HG02852 (cell line): Measurements from ENCODE around the gene NFATC2.
A peak's percentile ranks its signal among the peaks of the same experiment; 100 is the strongest.
"Not testable (repeated sequence)": the region's sequence is repeated elsewhere in the genome, so short reads cannot be mapped to it uniquely, and the experiment has no call there.

Experiments
- ATAC-seq: cut with Tn5 transposase; IDR thresholded peaks from one replicate; pipeline ENCODE4 v1.9.1; 2021; ENCODE audit warnings: mild to moderate bottlenecking, moderate library complexity; ENCODE audit not compliant: unreplicated experiment

NFATC2 gene

DNA sequence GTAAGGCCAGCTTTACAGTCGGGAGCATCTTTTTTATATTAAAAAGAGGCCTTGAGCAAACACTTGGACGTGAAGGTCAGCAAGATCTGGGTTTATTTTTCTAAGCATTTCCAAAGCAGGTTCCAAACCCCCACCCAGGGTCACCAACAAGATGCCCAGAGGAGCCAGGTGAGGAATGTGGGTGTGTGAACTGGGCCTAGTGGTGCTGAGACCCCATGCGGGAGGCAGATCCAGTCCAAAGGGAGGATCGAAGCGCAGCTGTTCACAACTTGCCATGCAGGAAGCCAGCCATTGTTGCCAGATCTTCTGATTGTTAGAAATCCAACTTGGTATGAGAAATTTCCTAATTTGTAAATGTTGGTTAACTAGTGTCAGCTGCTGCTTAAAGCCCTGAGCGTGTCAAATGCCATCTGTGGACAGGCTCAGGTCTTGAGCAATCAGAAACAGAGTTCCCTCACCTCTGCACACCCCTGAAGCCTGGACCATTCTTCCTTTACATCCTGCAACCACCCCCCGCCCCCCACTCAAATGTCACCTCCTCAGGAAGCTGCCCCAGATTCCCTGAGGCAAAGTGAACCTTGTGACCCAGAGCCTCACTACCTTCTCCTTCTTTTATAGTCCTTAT, 46.5 kb downstream of the NFATC2 start:
- no peak for ATAC-seq

DNA sequence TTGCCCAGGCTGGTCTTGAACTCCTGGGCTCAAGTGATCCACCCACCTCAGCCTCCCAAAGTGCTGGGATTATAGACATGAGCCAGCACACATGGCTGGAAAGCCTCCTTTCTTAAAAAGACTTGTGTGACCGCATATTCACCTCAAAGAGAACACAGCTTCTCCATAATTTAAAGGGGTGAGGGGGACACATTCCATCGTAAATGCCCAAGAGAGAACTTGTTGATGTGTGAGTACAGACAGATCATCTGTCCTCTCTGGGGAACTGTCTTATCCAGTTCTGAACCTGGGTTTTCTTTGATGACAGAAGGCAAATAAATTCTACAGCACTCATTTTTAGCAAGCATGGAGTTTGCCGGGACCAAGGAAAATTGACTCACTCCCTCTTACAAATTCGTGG, 47.2 kb downstream of the NFATC2 start:
- no peak for ATAC-seq

DNA sequence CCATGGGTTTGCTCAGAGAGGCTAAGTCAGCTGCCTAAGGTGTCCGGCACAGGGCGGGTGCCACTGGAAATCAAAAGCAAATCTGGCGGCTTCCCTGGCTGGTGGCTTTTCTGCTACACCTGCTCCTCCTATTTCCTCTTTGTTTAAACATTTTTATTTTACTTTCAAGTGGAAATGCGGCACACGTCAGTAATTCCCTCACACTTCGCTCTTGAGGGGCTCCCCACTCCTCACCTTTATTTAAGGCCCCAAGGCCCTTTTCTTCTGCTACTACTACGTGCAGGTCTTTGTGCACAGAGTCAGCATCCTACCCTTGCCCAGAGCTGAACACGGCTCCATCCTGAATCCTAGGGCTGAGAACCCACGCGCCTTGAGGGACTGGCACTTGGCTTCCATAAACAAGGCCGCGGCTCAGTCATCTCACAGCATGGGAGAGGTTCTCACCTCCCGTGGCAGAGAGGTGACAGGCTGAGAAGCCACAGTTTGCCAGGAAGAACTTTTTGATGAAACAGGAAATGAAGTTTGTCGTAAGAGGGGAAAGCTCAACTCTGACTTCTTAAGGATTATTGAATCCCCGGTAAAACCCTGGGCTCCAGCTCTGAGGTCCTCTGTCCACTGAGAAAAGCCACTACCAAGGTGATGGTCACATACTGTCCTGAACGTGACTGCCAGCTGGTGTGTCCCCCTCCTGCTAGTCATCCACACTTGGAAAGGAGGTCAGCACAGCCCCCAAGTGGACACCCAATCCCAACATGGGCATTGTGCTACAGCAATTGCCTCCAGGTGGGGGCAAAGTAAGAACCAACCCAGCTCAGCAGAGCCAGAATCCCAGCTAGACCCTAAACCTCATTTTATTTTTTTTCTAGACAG, 48.0 kb downstream of the NFATC2 start:
- ATAC-seq: no peak

DNA sequence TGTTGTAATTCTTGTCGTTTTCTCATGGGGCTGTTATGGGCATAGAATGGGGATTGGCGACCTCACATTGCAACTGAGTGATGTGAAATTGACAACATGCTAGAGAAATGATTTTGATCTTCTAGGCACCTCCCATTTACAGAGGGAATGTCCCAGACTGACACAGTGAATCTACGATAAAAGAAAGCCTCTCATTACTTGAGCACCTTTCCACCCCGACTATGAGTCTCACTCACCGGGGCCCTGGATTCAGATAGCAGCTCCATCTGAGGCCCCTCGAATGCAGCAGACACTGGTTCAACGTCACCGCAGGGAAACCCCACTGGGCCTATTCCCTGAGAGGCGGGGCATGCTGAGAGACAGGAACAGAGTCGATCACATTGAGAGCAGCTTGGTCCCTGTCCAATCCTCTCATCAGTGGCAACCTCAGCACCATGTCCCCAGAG, 49.1 kb downstream of the NFATC2 start:
- ATAC-seq: no peak

DNA sequence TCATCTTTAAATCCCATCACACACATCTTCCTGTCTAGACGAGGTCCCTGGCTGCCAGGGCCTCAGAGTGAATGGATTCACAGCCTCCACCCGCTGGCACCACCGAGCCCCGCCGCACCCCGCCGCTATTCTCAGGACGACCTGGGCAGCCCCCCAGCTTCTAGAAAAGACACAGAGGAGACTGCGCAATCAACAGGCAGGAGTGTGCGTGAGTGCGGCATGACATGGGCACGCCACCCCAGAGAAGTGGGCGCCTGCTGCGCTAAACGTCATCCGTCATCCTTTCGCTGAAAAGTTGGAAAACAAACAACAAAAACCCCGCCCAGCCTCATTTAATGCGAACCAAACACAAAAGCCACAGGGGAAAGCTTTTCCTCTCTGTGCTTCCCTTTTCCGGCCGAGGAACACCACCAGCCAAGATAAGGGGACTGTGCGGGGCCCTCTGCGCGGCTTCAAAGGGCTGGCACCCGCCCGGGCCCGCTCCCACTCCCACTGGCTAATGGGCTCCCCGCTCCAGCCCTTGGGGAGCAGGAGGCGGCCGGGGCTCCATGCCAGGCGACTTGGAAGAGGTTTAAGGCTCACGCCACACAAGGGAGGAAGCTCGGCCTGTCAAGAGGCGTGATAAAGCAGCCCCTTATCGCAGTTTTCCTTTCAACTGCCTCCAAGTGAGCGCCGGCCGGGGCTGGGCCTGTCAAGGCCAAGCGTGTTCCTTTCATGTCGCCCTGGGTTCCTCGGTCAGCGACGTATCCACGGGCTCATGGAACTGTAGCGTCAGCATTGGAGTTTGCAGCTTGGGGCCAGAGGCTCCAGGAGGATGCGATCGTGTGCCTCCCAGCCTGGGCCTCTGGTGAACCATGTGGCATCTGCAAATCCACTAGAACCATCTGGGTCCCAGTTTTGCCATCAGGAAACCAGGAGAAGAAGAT, 50.1 kb downstream of the NFATC2 start:
- ATAC-seq: no peak

DNA sequence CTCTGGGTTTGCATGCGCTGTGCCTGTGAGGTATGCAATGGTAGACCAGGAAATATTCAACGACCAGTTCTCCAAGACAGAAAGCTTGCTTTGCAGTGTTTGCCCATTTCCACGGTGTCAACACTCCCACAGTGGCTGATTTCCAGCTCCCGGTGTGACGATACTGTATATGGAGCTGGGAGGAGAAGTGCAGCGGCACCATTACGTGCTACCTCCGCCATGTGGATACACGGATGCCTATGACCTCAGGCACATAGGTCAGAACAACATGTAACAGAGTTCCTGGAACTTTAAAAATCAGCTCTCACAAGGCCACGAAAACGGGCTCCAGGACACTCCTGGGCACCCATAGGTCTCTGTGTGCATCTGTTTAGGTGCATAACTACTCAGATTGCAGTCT, 51.1 kb downstream of the NFATC2 start:
- ATAC-seq: no peak

DNA sequence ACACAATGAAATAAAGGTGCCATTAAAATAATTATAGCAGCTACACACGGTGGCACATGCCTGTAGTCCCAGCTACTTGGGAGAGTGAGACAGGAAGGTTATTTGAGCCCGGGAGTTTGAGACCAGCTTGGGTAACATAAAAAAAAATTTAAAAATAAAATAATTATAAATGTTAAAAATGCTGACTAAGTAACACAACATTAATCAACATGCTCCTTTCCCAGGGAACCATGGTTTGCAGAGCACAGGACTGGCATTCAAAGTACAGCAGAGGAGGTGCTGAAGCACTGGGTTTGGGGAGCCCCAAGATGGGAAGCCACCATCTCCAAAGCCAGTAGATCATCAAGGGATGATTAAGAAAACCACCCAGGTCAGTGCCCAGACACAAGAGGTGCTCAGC, 51.9 kb downstream of the NFATC2 start:
- ATAC-seq: no peak

DNA sequence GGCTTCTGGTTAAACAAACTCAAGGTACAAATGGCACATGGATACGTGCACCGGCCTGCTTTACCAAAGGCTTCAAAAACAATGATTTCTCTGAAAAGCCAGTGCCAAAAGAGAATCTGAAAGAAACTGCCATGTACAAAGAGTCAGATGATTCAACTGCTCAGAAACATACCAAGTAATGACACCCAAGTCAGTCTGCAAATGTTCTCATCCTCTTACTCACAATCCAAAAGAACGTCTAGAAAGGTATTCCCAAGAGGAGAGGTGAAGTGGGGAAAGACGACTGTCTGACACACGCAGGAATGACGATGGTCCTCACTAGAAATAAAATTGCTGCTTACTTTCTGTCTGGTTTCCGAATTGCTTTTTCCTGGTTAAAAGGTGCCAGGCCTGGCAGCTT, 52.9 kb downstream of the NFATC2 start:
- ATAC-seq: no peak

DNA sequence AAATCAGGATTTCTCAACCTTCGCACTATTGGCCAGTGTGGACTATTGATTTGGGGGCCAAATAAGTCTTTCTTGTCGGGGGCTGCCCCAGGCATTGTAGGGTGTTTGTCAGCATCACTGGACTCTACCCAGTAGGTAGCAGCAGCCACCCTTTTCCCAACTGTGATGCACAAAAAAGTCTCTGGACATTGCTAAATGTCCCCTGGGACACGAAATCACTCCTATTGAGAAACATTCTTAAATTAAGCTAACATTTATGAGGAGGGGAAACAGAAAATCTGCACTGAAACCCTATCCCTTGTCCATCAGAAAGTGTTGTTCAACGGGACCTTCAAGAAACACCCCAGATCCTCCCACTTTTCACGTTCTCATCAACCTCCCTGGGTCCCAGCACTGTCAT, 54.2 kb downstream of the NFATC2 start:
- no peak for ATAC-seq

DNA sequence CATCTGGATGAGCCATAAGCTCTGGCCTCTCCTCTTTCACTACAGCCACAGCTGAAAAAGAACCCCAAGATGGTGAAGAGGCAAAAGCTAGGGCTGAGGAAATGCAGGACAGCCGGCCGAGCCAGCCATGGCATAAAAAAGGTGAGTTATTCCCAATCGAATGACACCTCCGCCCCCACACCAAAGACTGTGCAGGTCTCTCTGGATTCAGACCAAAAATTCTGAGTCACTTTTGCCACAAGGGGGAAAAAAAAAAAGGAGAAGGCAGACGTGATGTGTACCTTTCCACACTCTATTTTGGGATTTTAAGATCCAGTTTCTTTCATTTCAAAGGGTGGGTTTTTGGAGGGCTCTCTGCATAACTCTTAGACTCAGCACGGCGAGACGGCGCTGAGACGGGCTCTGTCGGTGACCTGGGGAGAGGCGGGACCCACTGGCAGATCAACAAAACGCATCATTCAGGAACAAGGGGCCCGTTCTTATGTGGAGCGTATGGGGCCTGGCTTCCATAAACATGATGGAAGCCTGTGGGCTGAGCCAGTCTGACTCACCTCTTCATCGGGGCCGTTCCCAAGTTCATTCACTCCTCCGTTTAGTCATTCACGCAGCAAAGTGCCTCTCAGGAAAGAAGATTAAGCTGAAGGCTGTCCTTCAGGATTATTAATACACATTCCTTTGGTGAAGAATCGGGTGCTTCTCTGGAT, 54.8 kb downstream of the NFATC2 start:
- ATAC-seq: no peak

DNA sequence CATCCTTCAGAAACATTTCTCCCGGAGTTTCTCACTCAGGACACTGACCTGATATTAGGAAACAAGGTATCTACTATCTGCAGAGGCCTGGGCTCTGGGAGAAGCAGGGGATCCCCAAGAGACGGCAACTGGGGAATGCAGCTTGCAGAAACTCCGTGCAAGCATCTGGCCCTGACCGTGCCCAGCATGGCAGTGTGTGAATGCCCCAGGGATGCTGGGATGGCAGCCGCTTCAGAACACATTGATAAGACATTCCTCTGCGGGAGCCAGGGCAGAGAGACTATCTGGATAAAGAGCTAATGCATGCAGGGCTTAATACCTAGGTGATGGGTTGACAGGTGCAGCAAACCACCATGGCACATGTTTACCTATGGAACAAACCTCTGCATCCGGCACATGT, 55.4 kb downstream of the NFATC2 start:
- ATAC-seq: no peak

DNA sequence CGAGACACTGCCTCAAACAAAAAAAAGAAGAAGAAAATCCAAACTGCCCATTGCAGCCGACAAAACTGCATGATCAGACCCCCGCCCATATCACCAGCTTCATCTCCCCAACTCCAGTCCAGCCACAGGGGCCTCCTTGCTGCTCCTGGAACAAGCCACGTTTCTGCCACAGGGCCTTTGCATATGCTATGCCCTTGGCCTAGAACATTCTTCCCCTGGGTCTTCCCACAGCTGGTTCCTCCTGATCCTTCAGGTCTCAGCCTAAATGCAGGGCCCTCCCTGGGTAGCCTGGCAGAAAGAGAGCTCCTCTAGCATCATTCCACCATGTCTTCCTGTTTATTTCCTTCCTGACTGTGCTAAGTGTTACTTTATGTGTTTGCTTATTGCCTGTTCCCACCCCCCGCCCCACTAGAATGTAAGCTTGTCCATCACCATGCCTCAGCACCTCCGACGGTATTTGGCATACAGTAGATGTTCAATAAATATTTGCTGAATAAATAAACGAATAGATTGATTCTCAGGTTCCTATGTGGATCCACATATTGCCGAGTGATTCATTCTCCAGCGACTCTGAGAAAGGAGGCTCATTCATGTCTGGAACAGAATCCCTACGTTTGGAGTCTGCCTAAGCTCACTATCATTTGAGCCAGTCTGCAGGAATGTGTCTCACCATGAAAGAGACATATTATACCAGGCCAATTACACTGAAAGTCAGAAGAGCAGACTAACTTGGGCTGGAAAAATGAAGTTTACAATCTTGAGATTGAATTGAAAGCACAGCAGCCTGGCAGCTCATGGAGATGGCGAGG, 56.1 kb downstream of the NFATC2 start:
- ATAC-seq: no peak

DNA sequence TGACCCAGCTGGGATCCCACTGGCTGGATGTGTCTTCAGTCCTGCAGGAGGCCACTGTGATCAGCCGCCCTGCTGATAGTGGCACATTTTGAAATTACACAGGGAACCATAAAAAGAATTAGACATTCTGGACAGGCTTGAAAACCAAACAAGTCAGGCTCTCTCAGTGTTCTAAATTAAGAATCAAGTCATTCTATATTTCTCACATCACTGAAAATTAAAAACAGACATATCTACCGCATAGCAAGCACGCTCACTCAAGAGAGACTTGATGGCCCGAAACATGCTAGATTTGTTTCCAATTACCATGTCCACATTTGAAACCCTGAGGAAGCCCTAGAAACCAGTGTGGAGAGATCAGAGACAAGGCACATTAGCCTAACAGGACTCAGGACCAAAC, 57.7 kb downstream of the NFATC2 start:
- no peak for ATAC-seq

DNA sequence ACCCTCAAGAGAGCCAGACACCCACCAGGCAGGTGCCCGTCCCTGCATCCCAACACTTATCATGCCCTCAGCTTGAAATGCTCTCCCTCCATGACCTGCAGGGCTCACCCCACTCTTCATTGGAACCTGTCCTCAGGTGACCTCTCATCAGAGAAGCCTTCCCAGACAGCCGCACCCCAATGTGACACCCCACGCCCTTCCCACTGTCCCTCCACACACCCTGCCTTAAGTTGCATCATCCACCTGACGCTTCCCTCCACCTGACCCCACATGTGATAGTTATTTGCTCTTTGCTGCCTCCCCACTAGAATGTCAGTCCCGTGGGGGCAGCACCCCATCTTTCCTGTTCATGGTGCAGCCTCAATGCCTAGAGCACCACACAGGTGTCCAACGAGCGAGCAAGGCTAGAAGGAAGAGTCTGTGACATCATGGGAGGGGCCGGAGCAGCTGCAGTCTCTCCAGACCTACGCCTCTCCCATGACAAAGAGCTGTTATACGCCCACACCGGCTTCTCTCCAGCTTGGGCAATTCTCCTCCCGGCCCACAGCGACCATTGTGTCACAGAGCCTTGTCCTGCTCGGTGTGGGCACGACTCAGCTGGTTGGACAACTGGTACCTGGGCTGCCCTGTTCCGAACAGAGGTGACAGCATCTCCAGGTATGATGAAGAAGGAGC, 58.2 kb downstream of the NFATC2 start:
- ATAC-seq: no peak

DNA sequence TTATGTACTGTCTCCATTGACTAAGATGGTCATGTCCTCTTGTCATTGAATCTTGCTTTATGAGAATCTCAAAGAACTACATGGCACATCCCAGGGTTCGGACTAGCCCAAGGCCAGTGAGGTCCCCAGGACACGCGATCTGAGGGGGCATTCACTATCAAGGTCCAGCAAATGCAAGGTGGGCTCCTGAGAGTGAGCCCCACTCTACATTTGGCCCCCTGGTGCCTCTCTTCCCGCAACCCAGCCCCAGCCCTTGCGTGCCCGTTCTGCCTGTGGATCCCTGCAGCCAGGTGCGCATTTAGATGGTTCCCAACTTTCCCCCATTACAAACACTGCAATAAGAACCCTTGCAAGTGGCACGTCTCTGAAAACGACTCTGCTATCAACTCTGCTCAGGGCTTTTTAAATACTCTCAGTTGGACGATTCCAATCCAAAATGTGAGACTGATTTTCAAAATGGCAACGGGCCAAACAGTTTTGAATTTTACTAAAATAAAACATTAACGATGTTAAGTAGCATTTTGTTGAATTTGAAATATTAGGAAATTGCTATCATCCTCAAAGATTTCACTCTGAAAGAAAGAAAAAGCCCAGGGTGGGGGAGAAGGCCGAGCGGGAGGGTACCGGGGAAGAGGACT, 59.6 kb downstream of the NFATC2 start:
- ATAC-seq: no peak

DNA sequence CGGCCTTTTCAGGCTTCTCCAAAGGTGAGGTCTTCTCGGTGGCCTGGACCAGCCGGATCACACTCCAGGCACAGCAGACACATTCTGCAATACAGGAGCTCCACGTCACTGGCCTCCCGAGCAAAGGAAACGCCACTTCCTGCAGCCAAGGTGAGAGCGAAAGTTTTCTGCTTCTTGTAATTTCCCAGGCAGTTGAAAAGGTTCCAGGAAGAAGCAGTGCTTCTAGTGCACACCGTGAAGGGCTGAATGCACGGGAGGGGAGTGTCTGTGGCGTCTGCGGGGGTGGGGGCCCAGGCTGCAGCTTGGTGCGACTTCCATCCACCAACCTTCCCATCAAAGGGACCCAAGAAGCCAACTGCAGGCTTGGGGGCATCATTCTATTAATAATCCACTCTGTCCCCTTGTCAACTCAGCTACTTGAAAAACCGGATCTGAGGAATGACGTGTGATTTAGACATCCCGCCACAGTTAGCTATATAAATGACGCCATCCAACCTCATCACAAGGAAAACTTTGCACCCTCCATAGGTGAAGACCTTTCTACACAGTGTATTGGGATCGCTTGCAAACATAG, 61.1 kb downstream of the NFATC2 start:
- ATAC-seq: peak; percentile 41

DNA sequence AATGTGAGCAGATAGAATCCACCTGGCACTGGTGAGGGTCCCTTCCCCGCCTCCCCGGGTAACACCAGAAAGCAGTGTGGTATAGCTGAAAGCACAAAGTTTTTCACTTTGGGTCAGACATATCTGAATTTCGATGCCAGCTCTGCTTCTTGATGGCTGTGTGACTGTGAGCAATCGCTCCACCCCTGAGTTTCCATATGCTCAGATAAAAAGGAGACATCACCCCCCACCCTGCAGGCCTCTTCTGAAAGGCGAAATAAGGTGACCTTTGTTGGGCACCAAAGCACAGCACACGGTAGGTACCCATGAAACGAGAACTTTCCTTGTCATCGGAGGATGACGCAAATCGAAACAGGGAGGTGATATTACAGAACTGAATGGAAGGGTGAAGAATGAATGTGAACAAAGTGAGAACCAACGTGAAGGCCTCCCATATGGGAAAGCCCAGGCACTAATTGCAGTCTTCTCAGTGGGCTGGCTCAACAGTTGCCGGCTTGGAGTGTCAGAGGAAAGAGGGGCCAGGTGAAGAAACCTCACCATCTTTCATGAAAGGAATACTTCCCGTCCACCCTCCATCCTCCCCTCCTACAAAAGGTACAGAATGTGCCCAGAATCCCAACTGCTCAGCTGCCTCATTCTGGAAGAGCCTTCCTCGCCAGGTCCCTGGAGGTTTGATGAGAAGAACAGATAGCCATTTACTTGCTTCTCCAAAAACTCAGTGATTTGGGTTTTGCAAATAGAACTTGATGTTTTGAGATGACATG, 61.8 kb downstream of the NFATC2 start:
- peak; percentile 70 for ATAC-seq

DNA sequence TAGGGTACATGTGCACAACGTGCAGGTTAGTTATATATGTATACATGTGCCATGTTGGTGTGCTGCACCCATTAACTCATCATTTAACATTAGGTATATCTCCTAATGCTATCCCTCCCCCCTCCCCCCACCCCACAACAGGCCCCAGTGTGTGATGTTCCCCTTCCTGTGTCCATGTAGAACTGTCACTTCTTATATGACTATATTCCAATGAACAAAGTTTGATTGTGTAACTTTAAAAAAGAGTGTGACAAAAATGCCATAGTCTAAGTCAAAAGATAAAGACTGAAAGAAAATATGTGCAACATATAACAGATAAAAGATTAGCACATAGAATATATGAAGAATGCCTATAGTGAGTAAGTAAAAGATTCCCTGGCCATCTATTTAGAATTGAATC, 66.4 kb downstream of the NFATC2 start:
- ATAC-seq: not testable (repeated sequence)
